SK-N-SH (cell line): Measurements from ENCODE around the gene CUEDC1. TPM values are rescaled to one million over a fixed set of nuclear protein-coding genes. Genes with fewer than 3 reads are reported as not detected.

Experiments
- CTCF ChIA-PET: fragments of 300-600, 350-600 bp; formaldehyde crosslinking; extraction: SDS; loops from one replicate; lab custom pipeline; 2021; lab: Yijun Ruan, JAX
- POLR2A ChIA-PET: fragments of 350-600 bp; sonication (Branson Sonifier 250); formaldehyde crosslinking; extraction: SDS; loops from one replicate; lab custom pipeline; 2020; ENCODE audit warnings: antibody characterized with exemption, inconsistent platforms; lab: Yijun Ruan, JAX
- DNase-seq: peaks from one replicate; pipeline ENCODE4 v3.0.0; 2012
- H2AFZ ChIP-seq: fragments of 200-600 bp; sonication (generic); 2 replicates; pipeline ENCODE4 v1.8.1; 2016; ENCODE audit warnings: antibody characterized with exemption, mild to moderate bottlenecking, low read depth
- H3F3A ChIP-seq: fragments of 200-600 bp; sonication (generic); replicated peaks from 2 replicates; pipeline ENCODE3; 2016; ENCODE audit warnings: antibody characterized with exemption, mild to moderate bottlenecking; ENCODE audit not compliant: insufficient read depth
- H3K27ac ChIP-seq, 2 experiments: fragments of 200-500 bp in 1 of 2; fragments of 200-600 bp in 1 of 2; sonication (Bioruptor generic) in 1 of 2; sonication (generic), shearing (Covaris generic) in 1 of 2; 2 replicates each; pipeline versions ENCODE4 v1.5.1 to v1.6.1; 2014 to 2016; ENCODE audit warnings: low read depth in 2 of 2, inconsistent platforms in 1 of 2, low read length in 1 of 2, mild to moderate bottlenecking in 1 of 2, mixed read lengths in 1 of 2
- H3K27me3 ChIP-seq: fragments of 200-600 bp; sonication (generic), shearing (Covaris generic); 2 replicates; pipeline ENCODE4 v1.6.1; 2016; ENCODE audit warnings: mixed run types; ENCODE audit not compliant: insufficient read depth
- H3K36me3 ChIP-seq, 2 experiments: fragments of 200-500 bp in 1 of 2; fragments of 200-600 bp in 1 of 2; sonication (Bioruptor generic) in 1 of 2; sonication (generic) in 1 of 2; replicated peaks in 1 of 2; 2 replicates each; pipeline versions ENCODE3 to v1.5.1; 2014 to 2016; ENCODE audit warnings: low read length in 1 of 2, mild to moderate bottlenecking in 1 of 2; ENCODE audit not compliant: insufficient read depth in 2 of 2, control insufficient read depth in 1 of 2
- H3K4me1 ChIP-seq, 2 experiments: fragments of 200-500 bp in 1 of 2; fragments of 200-600 bp in 1 of 2; sonication (Bioruptor generic) in 1 of 2; sonication (generic), shearing (Covaris generic) in 1 of 2; 2 replicates each; pipeline versions ENCODE4 v1.5.1 to v1.6.1; 2014 to 2016; ENCODE audit warnings: low read depth in 1 of 2, low read length in 1 of 2, mixed run types in 1 of 2; ENCODE audit not compliant: insufficient read depth in 2 of 2, control insufficient read depth in 1 of 2
- H3K4me2 ChIP-seq: fragments of 200-600 bp; sonication (generic), shearing (Covaris generic); 2 replicates; pipeline ENCODE4 v1.6.1; 2017; ENCODE audit warnings: mixed run types
- H3K4me3 ChIP-seq, 2 experiments: fragments of 200-500 bp in 1 of 2; fragments of 200-600 bp in 1 of 2; sonication (Bioruptor generic) in 1 of 2; sonication (generic), shearing (Covaris generic) in 1 of 2; 2 replicates each; pipeline versions ENCODE4 v1.5.1 to v1.8.1; 2014 to 2016; ENCODE audit warnings: low read depth in 2 of 2, inconsistent platforms in 1 of 2, low read length in 1 of 2, mild to moderate bottlenecking in 1 of 2, mixed read lengths in 1 of 2, moderate library complexity in 1 of 2
- H3K79me2 ChIP-seq: fragments of 200-600 bp; sonication (generic); 2 replicates; pipeline ENCODE4 v1.8.1; 2017; ENCODE audit warnings: mild to moderate bottlenecking; ENCODE audit not compliant: insufficient read depth
- H3K9ac ChIP-seq: fragments of 200-600 bp; sonication (generic); 2 replicates; pipeline ENCODE4 v1.6.1; 2017; ENCODE audit warnings: mixed run types
- H3K9me2 ChIP-seq: fragments of 200-600 bp; sonication (generic); 2 replicates; pipeline ENCODE4 v1.6.1; 2017; ENCODE audit warnings: mixed run types
- H3K9me3 ChIP-seq: fragments of 200-600 bp; sonication (generic); 2 replicates; pipeline ENCODE4 v1.6.1; 2017; ENCODE audit warnings: mixed run types, mild to moderate bottlenecking, moderate library complexity
- H4K20me1 ChIP-seq: fragments of 200-600 bp; sonication (generic); 2 replicates; pipeline ENCODE4 v1.6.1; 2017; ENCODE audit warnings: mild to moderate bottlenecking, mixed run types; ENCODE audit not compliant: insufficient read depth
- EP300 ChIP-seq, 2 experiments: IDR thresholded peaks; 2 replicates each; pipeline versions ENCODE4 v1.4.0 to v1.6.1; 2012; ENCODE audit warnings: borderline replicate concordance in 1 of 2, low read depth in 1 of 2, low read length in 1 of 2
- EZH2phosphoT487 ChIP-seq: fragments of 200-600 bp; sonication (generic); IDR thresholded peaks from 2 replicates; pipeline ENCODE4 v1.6.1; 2017; ENCODE audit warnings: low read depth, mixed run types, mild to moderate bottlenecking, antibody characterized with exemption, moderate library complexity, borderline replicate concordance
- IRF3 ChIP-seq: fragments of 150-350 bp; IDR thresholded peaks from 2 replicates; pipeline ENCODE4 v1.6.1; 2016; ENCODE audit warnings: mild to moderate bottlenecking, low read depth, low read length
- JUND ChIP-seq: IDR thresholded peaks from 2 replicates; pipeline ENCODE4 v1.4.0; 2012
- MXI1 ChIP-seq: IDR thresholded peaks from 2 replicates; pipeline ENCODE4 v1.6.1; 2012; ENCODE audit warnings: mild to moderate bottlenecking, low read depth, low read length, improper control_type of control experiment
- POLR2AphosphoS5 ChIP-seq: IDR thresholded peaks from 2 replicates; pipeline ENCODE4 v1.6.1; 2012; ENCODE audit warnings: low read depth, low read length
- RAD21 ChIP-seq: IDR thresholded peaks from 2 replicates; pipeline ENCODE4 v1.6.1; 2012; ENCODE audit warnings: mild to moderate bottlenecking, low read length
- REST ChIP-seq: IDR thresholded peaks from 2 replicates; pipeline ENCODE4 v1.6.1; 2012; ENCODE audit warnings: mild to moderate bottlenecking, low read depth, low read length, moderate library complexity
- SMC3 ChIP-seq: IDR thresholded peaks from 2 replicates; pipeline ENCODE4 v1.6.1; 2012; ENCODE audit warnings: low read depth, low read length, improper control_type of control experiment
- TAF1 ChIP-seq: IDR thresholded peaks from 2 replicates; pipeline ENCODE4 v1.6.1; 2012; ENCODE audit warnings: low read depth, mild to moderate bottlenecking, low read length, moderate library complexity, borderline replicate concordance
- TCF12 ChIP-seq: IDR thresholded peaks from 2 replicates; pipeline ENCODE4 v1.4.0; 2012
- USF1 ChIP-seq: IDR thresholded peaks from 2 replicates; pipeline ENCODE4 v1.4.0; 2012; ENCODE audit warnings: low read depth, borderline replicate concordance
- USF2 ChIP-seq: fragments of 150-350 bp; IDR thresholded peaks from 2 replicates; pipeline ENCODE4 v1.6.1; 2017; ENCODE audit warnings: antibody characterized with exemption, low read length, low read depth, borderline replicate concordance
- YY1 ChIP-seq: IDR thresholded peaks from 2 replicates; pipeline ENCODE4 v1.4.0; 2012; ENCODE audit warnings: low read depth, mild to moderate bottlenecking
- WGBS: methylation state at CpG from one replicate; pipeline ENCODE4 v1.1.6; 2017; ENCODE audit warnings: low lambda C conversion rate; 5-methylcytosine and 5-hydroxymethylcytosine counted together
- polyA plus RNA-seq, 3 experiments: library from polyadenylated mRNA; depleted of rRNA; stranded (reverse); fragments of >200 nt; gene quantifications; 2 replicates each; pipeline ENCODE4 v1.2.3, GENCODE V29; 2012
- TF ChIP-seq, protein P1 (sequence below): IDR thresholded peaks from 2 replicates; pipeline ENCODE4; 2012
- TF ChIP-seq, protein P2 (sequence below): IDR thresholded peaks from 2 replicates; pipeline ENCODE4 v1.4.0; 2012; ENCODE audit warnings: low read depth

The CUEDC1 gene
- polyA plus RNA-seq, 1 of the 3 experiments (the other 2 are of a cell fraction) = 58.9 TPM

DNA sequence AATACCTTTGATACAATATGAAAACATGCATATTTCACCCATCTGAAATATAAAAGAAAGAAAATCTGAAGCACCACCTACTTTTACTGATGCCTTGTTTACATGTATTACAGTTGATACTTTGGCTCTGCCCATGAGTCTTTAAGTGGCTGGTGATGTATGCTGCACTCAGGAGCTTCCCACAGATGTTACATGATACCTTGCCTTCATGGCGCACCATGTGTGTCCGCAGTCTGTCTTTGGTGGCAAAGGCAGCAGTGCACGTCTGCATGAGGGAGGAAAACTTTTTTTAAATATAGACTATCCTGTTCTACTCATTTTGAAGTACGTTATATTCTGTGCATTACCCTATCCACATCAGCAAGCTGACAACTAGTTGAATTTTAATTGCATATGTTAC, 25.3 kb upstream of the CUEDC1 start (continued):
- TF ChIP-seq SMC3 = no peak
- TF ChIP-seq, all 33 proteins: peak for 0

DNA sequence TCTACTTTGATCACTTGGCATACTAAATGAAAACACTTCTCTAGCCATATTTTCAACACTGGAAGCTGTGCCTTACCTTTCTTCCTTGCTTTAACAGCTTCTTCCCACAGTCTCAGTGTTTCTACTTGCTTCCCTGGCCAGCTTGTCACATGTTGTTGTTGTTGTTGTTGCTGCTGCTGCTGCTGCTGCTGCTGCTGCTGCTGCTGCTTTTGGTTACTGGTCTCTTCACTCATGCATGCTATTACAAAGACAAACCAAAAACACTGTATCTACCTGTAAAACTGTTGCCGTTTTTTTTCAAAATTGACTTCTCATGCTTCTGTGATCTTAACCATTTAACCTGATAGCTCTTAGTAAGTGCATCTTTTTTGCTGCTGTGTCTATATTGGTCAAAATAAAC, 23.9 kb upstream of the CUEDC1 start:
- no peak overlapping the region for H3K4me2 ChIP-seq
- no peak overlapping the region for H3K4me3 ChIP-seq
- H3F3A ChIP-seq = peaks cover 11% of the 10 kb centered on the region
- H3K36me3 ChIP-seq = peaks cover 87 to 90% of the 10 kb centered on the region in 2 experiments
- H2AFZ ChIP-seq = no peak overlapping the region
- no peak for TF ChIP-seq EP300 (IDR thresholded peaks at IDR 0.05; ENCODE audit: borderline replicate concordance in 1 of 2, low read depth in 1 of 2, low read length in 1 of 2)
- no peak for TF ChIP-seq RAD21
- TF ChIP-seq EZH2phosphoT487 = no peak
- TF ChIP-seq USF1 = no peak
- TF ChIP-seq TCF12 = no peak
- TF ChIP-seq, protein P1, sequence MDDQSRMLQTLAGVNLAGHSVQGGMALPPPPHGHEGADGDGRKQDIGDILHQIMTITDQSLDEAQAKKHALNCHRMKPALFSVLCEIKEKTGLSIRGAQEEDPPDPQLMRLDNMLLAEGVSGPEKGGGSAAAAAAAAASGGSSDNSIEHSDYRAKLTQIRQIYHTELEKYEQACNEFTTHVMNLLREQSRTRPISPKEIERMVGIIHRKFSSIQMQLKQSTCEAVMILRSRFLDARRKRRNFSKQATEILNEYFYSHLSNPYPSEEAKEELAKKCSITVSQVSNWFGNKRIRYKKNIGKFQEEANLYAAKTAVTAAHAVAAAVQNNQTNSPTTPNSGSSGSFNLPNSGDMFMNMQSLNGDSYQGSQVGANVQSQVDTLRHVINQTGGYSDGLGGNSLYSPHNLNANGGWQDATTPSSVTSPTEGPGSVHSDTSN = no peak
- TF ChIP-seq IRF3 = no peak
- no peak for TF ChIP-seq JUND
- TF ChIP-seq, protein P2, sequence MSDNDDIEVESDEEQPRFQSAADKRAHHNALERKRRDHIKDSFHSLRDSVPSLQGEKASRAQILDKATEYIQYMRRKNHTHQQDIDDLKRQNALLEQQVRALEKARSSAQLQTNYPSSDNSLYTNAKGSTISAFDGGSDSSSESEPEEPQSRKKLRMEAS = no peak
- TF ChIP-seq, all 33 proteins: peak for 0
- Histone ChIP-seq H3K4me1 (peaks cover 4 to 17% of the 10 kb centered on the region in 2 experiments), H3K79me2 (peaks cover 91% of the 10 kb centered on the region), H3K9me3 (no peaks in the 10 kb centered on the region), H3K27me3 (no peaks in the 10 kb centered on the region), H3K9ac (no peak overlapping the region), H3K9me2 (no peaks in the 10 kb centered on the region), H3K27ac (no peak overlapping the region), H4K20me1 (peaks cover 47% of the 10 kb centered on the region)
- DNase-seq = no peak
- POLR2A ChIA-PET = interaction anchor here (0.7 kb wide), 1 partner anchor 938 kb away, joined by 3 read pairs; no protein-coding TSS in a partner anchor
- WGBS = 53% methylated on average over 1 of the region's 1 CpG
- CTCF ChIA-PET = interaction anchor here (0.6 to 2.8 kb wide), 7 partner anchors 8 to 1115 kb away, joined by 3 to 14 read pairs (median 3); no protein-coding TSS in a partner anchor

DNA sequence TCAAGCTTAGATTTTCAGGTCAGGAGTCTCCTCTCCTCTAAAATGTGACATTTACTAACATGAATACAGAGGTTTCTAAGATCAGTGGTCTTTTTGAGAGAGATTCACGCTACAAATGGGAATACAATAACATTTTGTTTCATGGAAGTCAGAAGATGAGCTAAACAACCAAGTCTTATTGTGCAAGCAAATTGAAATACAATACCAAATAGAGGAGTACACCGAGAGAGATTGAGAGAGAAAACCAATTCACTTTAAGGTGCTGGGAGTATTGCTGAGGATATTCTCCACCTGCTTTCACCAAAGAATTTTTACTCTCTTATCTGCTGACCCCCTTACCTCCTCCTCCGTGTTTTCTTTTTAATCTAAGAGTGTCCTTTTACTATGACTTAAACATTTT, 21.4 kb upstream of the CUEDC1 start:
- WGBS = 96% methylated on average over 3 of the region's 3 CpGs
- Histone ChIP-seq H3K9me2 (no peaks in the 10 kb centered on the region), H3K4me1 (peaks cover 0 to 14% of the 10 kb centered on the region in 2 experiments; a peak in 2 of 4 replicates), H3K4me2 (no peak overlapping the region), H3K9me3 (no peaks in the 10 kb centered on the region), H2AFZ (no peak overlapping the region), H3K36me3 (peaks cover 85 to 86% of the 10 kb centered on the region in 2 experiments), H3K4me3 (no peak overlapping the region), H3K27me3 (no peaks in the 10 kb centered on the region), H3K79me2 (peaks cover 66% of the 10 kb centered on the region), H4K20me1 (peaks cover 22% of the 10 kb centered on the region), H3K27ac (no peak overlapping the region), H3F3A (peaks cover 14% of the 10 kb centered on the region), H3K9ac (no peak overlapping the region)
- no peak for DNase-seq
- ChIA-PET POLR2A (no interaction called here), CTCF (interaction anchor here (1.2 to 2.8 kb wide), 6 partner anchors 10 to 136 kb away, joined by 3 to 11 read pairs (median 7); partner anchors contain the start of gene CUEDC1)
- TF ChIP-seq RAD21 (no peak), IRF3 (no peak), TAF1 (no peak), USF2 (no peak), REST (no peak), MXI1 (no peak), YY1 (no peak), TCF12 (no peak), POLR2AphosphoS5 (no peak)
